Muscle layer of colon (tissue), 2 donors: ENCODE measurements around the gene BRWD1.

ENCODE experiments used
- H3K27ac ChIP-seq: one replicate; pipeline ENCODE4 v1.7.0; 2013; ENCODE audit warnings: low read depth, mild to moderate bottlenecking, low read length, moderate library complexity
- H3K27me3 ChIP-seq, 2 donors: one replicate each; pipeline ENCODE4 v1.7.0; 2013; ENCODE audit warnings: low read length in 2 of 2, mild to moderate bottlenecking in 2 of 2; ENCODE audit not compliant: insufficient read depth in 2 of 2, control insufficient read depth in 1 of 2
- H3K36me3 ChIP-seq: one replicate; pipeline ENCODE4 v1.7.0; 2013; ENCODE audit warnings: mild to moderate bottlenecking, low read length; ENCODE audit not compliant: insufficient read depth
- H3K4me1 ChIP-seq: one replicate; pipeline ENCODE4 v1.7.0; 2013; ENCODE audit warnings: mild to moderate bottlenecking, low read length; ENCODE audit not compliant: insufficient read depth
- H3K4me3 ChIP-seq, 2 donors: one replicate each; pipeline ENCODE4 v1.7.0; 2013; ENCODE audit warnings: low read length in 2 of 2, low read depth in 1 of 2, mild to moderate bottlenecking in 1 of 2, moderate library complexity in 1 of 2
- H3K9ac ChIP-seq: one replicate; pipeline ENCODE4 v1.7.0; 2013; ENCODE audit warnings: low read length
- H3K9me3 ChIP-seq: one replicate; pipeline ENCODE4 v1.7.0; 2013; ENCODE audit warnings: mild to moderate bottlenecking, low read length
- donor health status: abdominal sarcoma.
- donor health status: Adenocarcinoma of cecum.

BRWD1 gene

GRCh38 chr21:39215078-39215477, 98.4 kb downstream of the BRWD1 start:
- no peak overlapping the region for H3K4me3 ChIP-seq
- H3K9me3 ChIP-seq, result no peaks in the 10 kb centered on the region
- no peak overlapping the region for H3K27ac ChIP-seq
- H3K4me1 ChIP-seq, result no peaks in the 10 kb centered on the region
- no peak overlapping the region for H3K9ac ChIP-seq
- H3K27me3 ChIP-seq, result no peaks in the 10 kb centered on the region
- H3K36me3 ChIP-seq, result peaks cover 17% of the 10 kb centered on the region

- no peaks in the 10 kb centered on the region for H3K27me3 ChIP-seq
- H3K9ac ChIP-seq, result no peak overlapping the region
- peaks cover 36% of the 10 kb centered on the region for H3K36me3 ChIP-seq
- H3K27ac ChIP-seq, result no peak overlapping the region
- H3K4me3 ChIP-seq, result no peak overlapping the region
- H3K9me3 ChIP-seq, result no peaks in the 10 kb centered on the region
- no peaks in the 10 kb centered on the region for H3K4me1 ChIP-seq
Measured at GRCh38 chr21:39209334-39209688, 104.1 kb downstream of the BRWD1 start.

DNA sequence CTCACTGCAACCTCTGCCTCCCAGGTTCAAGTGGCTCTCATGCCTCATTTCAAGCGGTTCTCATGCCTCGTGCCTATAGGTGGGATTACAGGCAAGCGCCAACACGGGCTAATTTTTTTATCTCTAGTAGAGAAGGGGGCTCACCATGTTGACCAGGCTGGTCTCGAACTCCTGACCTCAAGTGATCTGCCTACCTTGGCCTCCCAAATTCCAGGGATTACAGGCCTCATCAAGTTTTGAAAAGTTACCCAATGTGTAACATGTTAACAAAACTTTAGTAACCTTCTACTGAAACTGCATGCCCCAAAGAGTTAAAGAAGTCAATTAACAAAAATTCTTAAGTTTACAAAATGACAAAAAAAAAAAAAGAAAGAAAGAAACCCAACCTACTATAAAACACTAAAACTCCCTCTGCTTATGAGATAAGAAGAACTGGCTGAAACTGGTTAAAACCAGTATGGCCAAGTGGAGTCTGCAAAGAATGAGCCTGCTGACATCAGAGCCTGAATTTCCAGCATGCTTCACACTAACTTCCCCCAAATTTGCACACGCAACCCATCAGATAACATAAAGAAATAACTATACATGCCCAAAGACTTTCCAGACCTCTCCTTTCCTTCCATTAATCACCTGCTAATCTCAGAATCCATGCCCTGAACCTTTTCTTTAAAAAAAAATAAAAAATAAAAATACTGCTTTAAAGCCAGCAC, 104.7 kb downstream of the BRWD1 start:
- Histone ChIP-seq H3K27ac (no peak overlapping the region), H3K4me3 (no peak overlapping the region), H3K4me1 (no peaks in the 10 kb centered on the region), H3K36me3 (peaks cover 37% of the 10 kb centered on the region), H3K9me3 (no peaks in the 10 kb centered on the region), H3K27me3 (no peaks in the 10 kb centered on the region), H3K9ac (no peak overlapping the region)

- Histone ChIP-seq H3K9ac (no peak overlapping the region), H3K36me3 (peaks cover 51% of the 10 kb centered on the region), H3K4me3 (no peak overlapping the region), H3K27me3 (no peaks in the 10 kb centered on the region), H3K9me3 (no peaks in the 10 kb centered on the region), H3K4me1 (no peaks in the 10 kb centered on the region), H3K27ac (no peak overlapping the region)
Measured at GRCh38 chr21:39204134-39204533, 109.3 kb downstream of the BRWD1 start.

DNA sequence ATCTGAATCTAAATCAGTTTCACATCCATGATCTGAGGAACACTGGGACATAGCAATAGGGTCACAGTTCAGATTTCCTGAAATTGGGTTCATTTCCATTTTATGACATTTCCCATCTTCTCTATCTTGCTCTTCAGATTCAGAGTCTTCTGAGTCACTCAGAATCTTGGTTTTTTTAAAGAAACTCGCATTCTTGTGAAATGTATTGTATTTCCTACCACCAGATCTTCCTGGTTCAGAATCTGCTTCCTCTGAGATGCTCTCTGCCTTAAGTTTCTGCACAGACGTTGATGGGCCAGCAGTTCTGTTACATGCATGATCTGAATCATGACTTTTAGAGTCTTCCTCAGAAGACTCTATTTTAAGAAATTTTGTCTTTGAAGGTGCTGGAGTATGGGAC, 114.6 kb downstream of the BRWD1 start:
- no peak overlapping the region for H3K4me3 ChIP-seq
- H3K9ac ChIP-seq, result no peak overlapping the region
- no peaks in the 10 kb centered on the region for H3K4me1 ChIP-seq
- H3K9me3 ChIP-seq, result no peaks in the 10 kb centered on the region
- H3K27ac ChIP-seq, result no peak overlapping the region
- peaks cover 54% of the 10 kb centered on the region for H3K36me3 ChIP-seq
- no peaks in the 10 kb centered on the region for H3K27me3 ChIP-seq

- H3K9me3 ChIP-seq, result no peaks in the 10 kb centered on the region
- no peak overlapping the region for H3K27ac ChIP-seq
- H3K4me3 ChIP-seq, result no peak overlapping the region
- no peak overlapping the region for H3K9ac ChIP-seq
- no peaks in the 10 kb centered on the region for H3K27me3 ChIP-seq
- no peaks in the 10 kb centered on the region for H3K4me1 ChIP-seq
- peaks cover 54% of the 10 kb centered on the region for H3K36me3 ChIP-seq
Measured at GRCh38 chr21:39197448-39198233, 115.8 kb downstream of the BRWD1 start.

GRCh38 chr21:39196838-39197237, 116.6 kb downstream of the BRWD1 start:
- no peak overlapping the region for H3K27ac ChIP-seq
- H3K9me3 ChIP-seq, result no peaks in the 10 kb centered on the region
- H3K36me3 ChIP-seq, result peaks cover 48% of the 10 kb centered on the region
- H3K4me1 ChIP-seq, result no peaks in the 10 kb centered on the region
- no peaks in the 10 kb centered on the region for H3K27me3 ChIP-seq
- no peak overlapping the region for H3K4me3 ChIP-seq
- no peak overlapping the region for H3K9ac ChIP-seq

DNA sequence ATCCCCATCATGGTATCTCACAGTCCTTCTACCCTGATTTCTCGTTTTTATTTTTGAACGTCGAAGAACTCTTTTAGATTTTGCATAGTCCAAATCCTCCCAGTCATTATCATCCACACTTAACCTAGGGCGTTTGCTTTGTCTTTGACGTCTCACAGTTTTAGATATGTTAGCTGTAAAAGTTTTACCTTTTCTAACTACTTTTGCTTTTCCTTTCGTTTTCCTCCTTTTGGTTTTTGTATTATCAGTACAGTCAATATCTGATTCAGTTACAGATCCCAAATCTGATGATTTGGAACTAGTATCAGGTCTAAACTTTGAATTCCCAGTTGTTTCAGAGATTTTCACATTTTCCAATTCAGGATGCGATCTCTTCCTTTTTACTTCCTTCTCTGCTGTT, 117.1 kb downstream of the BRWD1 start:
- no peaks in the 10 kb centered on the region for H3K27me3 ChIP-seq
- H3K27ac ChIP-seq, result no peak overlapping the region
- H3K9ac ChIP-seq, result no peak overlapping the region
- no peak overlapping the region for H3K4me3 ChIP-seq
- H3K4me1 ChIP-seq, result no peaks in the 10 kb centered on the region
- peaks cover 43% of the 10 kb centered on the region for H3K36me3 ChIP-seq
- H3K9me3 ChIP-seq, result no peaks in the 10 kb centered on the region

DNA sequence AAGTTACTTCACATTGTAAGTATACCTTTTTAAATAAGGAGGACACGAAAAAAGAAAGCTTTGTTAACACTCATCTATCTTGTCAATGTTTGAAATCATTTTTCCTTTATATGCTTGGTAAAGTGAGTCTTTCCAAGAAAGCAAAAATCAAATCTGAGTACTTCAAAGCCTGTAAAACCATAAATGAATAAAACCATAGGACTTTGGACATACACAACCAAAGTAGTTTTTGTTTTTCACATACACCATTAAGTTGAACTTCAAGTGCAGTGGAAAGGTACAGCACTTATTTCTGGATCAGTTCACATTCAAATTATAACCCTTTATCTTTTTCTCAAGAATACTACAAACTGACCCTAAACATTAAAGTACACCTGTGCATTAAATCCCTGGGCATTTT, 120.1 kb downstream of the BRWD1 start:
- no peaks in the 10 kb centered on the region for H3K9me3 ChIP-seq
- no peaks in the 10 kb centered on the region for H3K4me1 ChIP-seq
- no peak overlapping the region for H3K27ac ChIP-seq
- peaks cover 21% of the 10 kb centered on the region for H3K36me3 ChIP-seq
- H3K27me3 ChIP-seq, result no peaks in the 10 kb centered on the region
- H3K9ac ChIP-seq, result no peak overlapping the region
- no peak overlapping the region for H3K4me3 ChIP-seq

GRCh38 chr21:39189857-39190604, 123.4 kb downstream of the BRWD1 start:
- peaks cover 18% of the 10 kb centered on the region for H3K4me1 ChIP-seq
- no peaks in the 10 kb centered on the region for H3K36me3 ChIP-seq
- no peaks in the 10 kb centered on the region for H3K9me3 ChIP-seq
- H3K27ac ChIP-seq, result no peak overlapping the region
- no peaks in the 10 kb centered on the region for H3K27me3 ChIP-seq
- H3K4me3 ChIP-seq, result no peak overlapping the region
- H3K9ac ChIP-seq, result no peak overlapping the region

DNA sequence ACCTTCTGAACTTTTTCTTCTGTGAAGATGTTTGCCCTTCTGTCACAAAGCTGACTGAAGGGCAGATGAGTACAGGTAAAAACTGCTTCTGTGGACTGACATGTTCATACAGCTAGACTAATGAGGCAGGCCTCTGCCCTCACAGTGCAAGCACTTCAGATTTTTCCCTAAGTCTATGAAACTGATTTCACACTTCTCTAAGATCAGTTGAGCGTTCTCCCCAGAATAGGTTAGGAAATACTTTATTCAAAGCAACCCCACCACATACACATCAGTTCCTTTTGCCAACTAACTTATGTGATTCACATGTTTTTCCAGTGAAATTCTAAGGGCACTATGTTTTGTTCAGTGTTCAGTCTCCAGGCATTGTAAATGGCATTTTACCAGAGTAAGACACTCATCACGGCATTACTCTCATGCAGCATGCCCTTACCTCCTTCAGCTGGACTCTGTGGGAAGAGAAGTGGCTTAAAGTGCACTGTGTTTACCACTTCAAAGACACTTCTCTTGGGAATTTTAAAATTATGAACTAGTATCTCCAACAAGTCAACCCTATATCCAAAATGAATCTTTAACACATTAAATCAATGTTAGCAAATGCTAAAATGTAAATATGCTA, 124.8 kb downstream of the BRWD1 start:
- H3K27ac ChIP-seq, result no peak overlapping the region
- peaks cover 26% of the 10 kb centered on the region for H3K4me1 ChIP-seq
- no peaks in the 10 kb centered on the region for H3K36me3 ChIP-seq
- no peak overlapping the region for H3K9ac ChIP-seq
- no peaks in the 10 kb centered on the region for H3K27me3 ChIP-seq
- H3K9me3 ChIP-seq, result no peaks in the 10 kb centered on the region
- no peak overlapping the region for H3K4me3 ChIP-seq
